GM21737 (cell line): ENCODE data around the gene CCDC169.

Source experiments
- ATAC-seq: cut with Tn5 transposase; IDR thresholded peaks from one replicate; pipeline ENCODE4 v1.9.1; 2021; ENCODE audit warnings: mild to moderate bottlenecking, moderate library complexity; ENCODE audit not compliant: unreplicated experiment

CCDC169 gene

GRCh38 chr13:36248700-36249099 is 48.9 kb downstream of the CCDC169 start:
- no peak for ATAC-seq

GRCh38 chr13:36244990-36245389 is 52.6 kb downstream of the CCDC169 start:
- ATAC-seq = no peak

GRCh38 chr13:36244073-36244472 is 53.5 kb downstream of the CCDC169 start:
- no peak for ATAC-seq

GRCh38 chr13:36242761-36243160 is 54.9 kb downstream of the CCDC169 start:
- no peak for ATAC-seq

GRCh38 chr13:36231236-36231635 is 66.4 kb downstream of the CCDC169 start:
- no peak for ATAC-seq

- ATAC-seq = no peak
These were observed 72.9 kb downstream of the CCDC169 start for GRCh38 chr13:36224730-36225129.

GRCh38 chr13:36219883-36220282 is 77.7 kb downstream of the CCDC169 start:
- no peak for ATAC-seq

- no peak for ATAC-seq
These were observed 80.2 kb downstream of the CCDC169 start for GRCh38 chr13:36217456-36217855.

GRCh38 chr13:36214163-36214921 is 83.3 kb downstream of the CCDC169 start, which contains the start of gene SOHLH2:
Gene SOHLH2, minus strand, starts transcription at chr13:36214556. Its CDS starts 30 bp downstream, at chr13:36214526.
- ATAC-seq = no peak

- no peak for ATAC-seq
These were observed 84.8 kb downstream of the CCDC169 start for GRCh38 chr13:36212789-36213188.

- ATAC-seq = no peak
These were observed 86.0 kb downstream of the CCDC169 start for GRCh38 chr13:36211567-36211966.

- ATAC-seq = no peak
These were observed 86.9 kb downstream of the CCDC169 start for GRCh38 chr13:36210738-36211137.

GRCh38 chr13:36207672-36208071 is 89.9 kb downstream of the CCDC169 start:
- no peak for ATAC-seq

- ATAC-seq = no peak
These were observed 104.3 kb downstream of the CCDC169 start for GRCh38 chr13:36193151-36193855.

GRCh38 chr13:36192166-36192565 is 105.4 kb downstream of the CCDC169 start:
- ATAC-seq = no peak

GRCh38 chr13:36190771-36191170 is 106.8 kb downstream of the CCDC169 start:
- ATAC-seq = no peak

GRCh38 chr13:36188441-36188840 is 109.2 kb downstream of the CCDC169 start:
- ATAC-seq = no peak

GRCh38 chr13:36183901-36184300 is 113.7 kb downstream of the CCDC169 start:
- ATAC-seq = no peak
